Adrenal gland (tissue), 12 donors: ENCODE data around the gene VSTM2B. TPM values are rescaled to one million over a fixed set of nuclear protein-coding genes. Genes with fewer than 3 reads are reported as not detected.

Experiments
- DNase-seq, 7 donors: peaks; one replicate each; pipeline ENCODE4 v3.0.0-alpha.2; 2019 to 2020
- H3K27ac ChIP-seq, 5 donors: fragments of 200-600 bp; sonication (generic) in 4 of 5; 1 replicate in 3 of 5; 2 replicates in 2 of 5; pipeline versions ENCODE4 v1.5.1 to v1.8.0; 2016 to 2020; ENCODE audit warnings: mild to moderate bottlenecking in 1 of 5
- H3K27me3 ChIP-seq: fragments of 200-600 bp; 2 replicates; pipeline ENCODE4 v1.8.0; 2021
- H3K36me3 ChIP-seq, 2 donors: fragments of 200-600 bp; replicated peaks in 1 of 2; 1 replicate in 1 of 2; 2 replicates in 1 of 2; pipeline versions ENCODE4 v1.5.1 to v1.8.0; 2018 to 2022
- H3K4me1 ChIP-seq, 2 donors: fragments of 200-600 bp; replicated peaks in 1 of 2; 1 replicate in 1 of 2; 2 replicates in 1 of 2; pipeline versions ENCODE4 v1.5.1 to v1.8.0; 2018 to 2021
- H3K4me3 ChIP-seq, 4 donors: fragments of 200-600 bp; sonication (generic) in 3 of 4; one replicate each; pipeline ENCODE4 v1.5.1; 2016 to 2018
- H3K9me3 ChIP-seq, 3 donors: fragments of 200-600 bp; sonication (generic) in 1 of 3; replicated peaks in 1 of 3; 1 replicate in 2 of 3; 2 replicates in 1 of 3; pipeline versions ENCODE4 v1.5.1 to v1.8.0; 2016 to 2021
- POLR2A ChIP-seq, 2 donors: fragments of 450-650 bp; IDR thresholded peaks; one replicate each; pipeline ENCODE4 v1.6.1; 2017; ENCODE audit warnings: antibody characterized with exemption in 2 of 2, mild to moderate bottlenecking in 2 of 2, moderate library complexity in 1 of 2
- WGBS, 4 donors: extraction: QIAGEN DNeasy Blood & Tissue Kit in 2 of 4; methylation state at CpG; one replicate each; pipeline versions ENCODE4 v1.1.5 to v1.1.7; 2013 to 2017; 5-methylcytosine and 5-hydroxymethylcytosine counted together
- intact Hi-C, 2 donors: fragments of 100-400 bp; cut with DNase I; formaldehyde crosslinking; loops; one replicate each; pipeline versions ENCODE4 v1.14.1 to v1.15.0; 2022 to 2023
- polyA plus RNA-seq, 3 donors: library from polyadenylated mRNA; stranded (reverse); fragments of 200-250 nt in 2 of 3; fragments of 350-450 nt in 1 of 3; fragmentation: Illumina TruSeq in 1 of 3; extraction: RNeasy Lipid Tissue Mini Kit (QIAGEN cat#74804) in 1 of 3; gene quantifications; one replicate each; pipeline ENCODE4 v1.2.3, GENCODE V29; 2013 to 2014
- total RNA-seq, 9 donors: library from RNA; depleted of rRNA in 4 of 9; stranded (reverse); fragments of >200 nt in 4 of 9; fragments of 120-200 nt in 1 of 9; fragmentation: NEBNext Ultra II Directional in 1 of 9; extraction: Animal tissue kit (Norgen Biotek cat#: 25700) in 1 of 9; gene quantifications; one replicate each; pipeline versions ENCODE4 v1.1.0 to v1.2.4, GENCODE V29; 2013 to 2023
- TF ChIP-seq, protein P1 (sequence below), 6 experiments: fragments of 450-650 bp in 4 of 6; fragments of 200-600 bp in 2 of 6; sonication (generic) in 1 of 6; IDR thresholded peaks; 1 replicate in 5 of 6; 2 replicates in 1 of 6; pipeline versions ENCODE4 v1.5.1 to v1.8.0; 2016 to 2021; ENCODE audit warnings: antibody characterized with exemption in 6 of 6, mild to moderate bottlenecking in 2 of 6, moderate library complexity in 1 of 6
- donor health status: healthy with polysubstance abuse.
- donor health status: Bipolar disorder and iron deficiency.
- donor health status: DM: yes; HTN: yes; CAD: no.
- donor health status: DM: no; HTN: no; CAD: no.
- donor health status: DM: no; HTN: no; CAD: no.
- donor health status: DM: yes; HTN: yes; CAD: no.

Gene VSTM2B
- total and polyA plus RNA-seq, 12 donors = 0.09 to 1.3 (median 0.64) TPM; not detected in 8

DNA sequence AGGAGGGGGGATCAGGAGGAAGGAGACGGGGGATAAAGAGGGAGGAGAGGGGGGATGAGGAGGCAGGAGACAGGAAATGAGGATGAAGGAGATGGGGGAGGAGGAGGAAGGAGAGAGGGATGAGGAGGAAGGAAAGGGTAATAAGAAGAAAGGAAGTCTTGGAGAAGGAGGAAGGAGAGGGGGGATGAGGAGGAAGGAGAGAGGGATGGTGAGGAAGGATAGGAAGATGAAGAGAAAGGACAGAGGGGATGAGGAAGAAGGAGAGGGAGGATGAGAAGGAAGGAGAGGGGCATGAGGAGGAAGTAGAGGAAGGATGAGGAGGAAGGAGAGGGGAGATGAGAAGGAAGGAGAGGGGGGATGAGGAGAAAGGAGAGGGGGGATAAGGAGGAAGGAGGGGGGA, 13.0 kb upstream of the VSTM2B start:
- no peak overlapping the region for H3K27ac ChIP-seq
- TF ChIP-seq, protein P1, sequence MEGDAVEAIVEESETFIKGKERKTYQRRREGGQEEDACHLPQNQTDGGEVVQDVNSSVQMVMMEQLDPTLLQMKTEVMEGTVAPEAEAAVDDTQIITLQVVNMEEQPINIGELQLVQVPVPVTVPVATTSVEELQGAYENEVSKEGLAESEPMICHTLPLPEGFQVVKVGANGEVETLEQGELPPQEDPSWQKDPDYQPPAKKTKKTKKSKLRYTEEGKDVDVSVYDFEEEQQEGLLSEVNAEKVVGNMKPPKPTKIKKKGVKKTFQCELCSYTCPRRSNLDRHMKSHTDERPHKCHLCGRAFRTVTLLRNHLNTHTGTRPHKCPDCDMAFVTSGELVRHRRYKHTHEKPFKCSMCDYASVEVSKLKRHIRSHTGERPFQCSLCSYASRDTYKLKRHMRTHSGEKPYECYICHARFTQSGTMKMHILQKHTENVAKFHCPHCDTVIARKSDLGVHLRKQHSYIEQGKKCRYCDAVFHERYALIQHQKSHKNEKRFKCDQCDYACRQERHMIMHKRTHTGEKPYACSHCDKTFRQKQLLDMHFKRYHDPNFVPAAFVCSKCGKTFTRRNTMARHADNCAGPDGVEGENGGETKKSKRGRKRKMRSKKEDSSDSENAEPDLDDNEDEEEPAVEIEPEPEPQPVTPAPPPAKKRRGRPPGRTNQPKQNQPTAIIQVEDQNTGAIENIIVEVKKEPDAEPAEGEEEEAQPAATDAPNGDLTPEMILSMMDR (IDR thresholded peaks at IDR 0.05) = no peak
- no peak for TF ChIP-seq POLR2A (IDR thresholded peaks at IDR 0.05)
- H3K27me3 ChIP-seq = no peaks in the 10 kb centered on the region
- intact Hi-C loops = no loop called here
- 48 to 83% (median 71%) methylated on average over 1 of the region's 1 CpG for whole genome bisulfite sequencing, 4 donors
- no peak overlapping the region for H3K4me3 ChIP-seq
- no peak for DNase-seq
- no peaks in the 10 kb centered on the region for H3K4me1 ChIP-seq
- no peaks in the 10 kb centered on the region for H3K9me3 ChIP-seq
- H3K36me3 ChIP-seq = no peaks in the 10 kb centered on the region

- intact Hi-C loops = no loop called here
- Histone ChIP-seq H3K4me3 (no peak overlapping the region), H3K27me3 (no peaks in the 10 kb centered on the region), H3K36me3 (no peaks in the 10 kb centered on the region), H3K27ac (no peak overlapping the region), H3K9me3 (no peaks in the 10 kb centered on the region), H3K4me1 (no peaks in the 10 kb centered on the region)
- DNase-seq = no peak
- WGBS, 4 donors = 66 to 71% (median 68%) methylated on average over 8 of the region's 8 CpGs
- no peak for TF ChIP-seq POLR2A (IDR thresholded peaks at IDR 0.05)
- TF ChIP-seq, protein P1 (IDR thresholded peaks at IDR 0.05) = no peak
Measured at GRCh38 chr19:29514525-29515232, 11.1 kb upstream of the VSTM2B start.

DNA sequence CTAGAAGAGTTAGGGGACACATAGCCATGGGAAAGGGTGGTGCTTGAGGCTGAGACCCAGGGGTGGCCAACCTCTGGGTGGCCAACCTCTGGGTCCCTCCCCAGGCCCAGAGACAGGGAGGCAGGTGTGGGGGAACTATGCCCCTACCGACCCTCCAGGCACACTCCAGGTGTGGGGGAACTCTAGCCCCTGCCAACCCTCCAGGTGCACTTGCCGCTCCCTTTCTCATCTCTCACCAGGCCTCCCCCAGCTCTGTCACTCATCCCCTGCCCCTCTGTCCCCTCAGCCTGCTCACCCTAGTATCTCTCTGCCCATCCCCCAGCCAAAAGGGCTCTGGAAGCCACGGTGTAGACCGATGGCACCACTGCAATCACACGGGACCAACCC, 10.6 kb upstream of the VSTM2B start:
- DNase-seq = no peak
- no peaks in the 10 kb centered on the region for H3K27me3 ChIP-seq
- no peaks in the 10 kb centered on the region for H3K36me3 ChIP-seq
- 61 to 70% (median 63%) methylated on average over 4 to 5 of the region's 5 CpGs for WGBS, 4 donors
- intact Hi-C loops = no loop called here
- TF ChIP-seq, protein P1 (IDR thresholded peaks at IDR 0.05) = no peak
- TF ChIP-seq POLR2A (IDR thresholded peaks at IDR 0.05) = no peak
- no peak overlapping the region for H3K4me3 ChIP-seq
- H3K9me3 ChIP-seq = no peaks in the 10 kb centered on the region
- no peaks in the 10 kb centered on the region for H3K4me1 ChIP-seq
- H3K27ac ChIP-seq = no peak overlapping the region

DNA sequence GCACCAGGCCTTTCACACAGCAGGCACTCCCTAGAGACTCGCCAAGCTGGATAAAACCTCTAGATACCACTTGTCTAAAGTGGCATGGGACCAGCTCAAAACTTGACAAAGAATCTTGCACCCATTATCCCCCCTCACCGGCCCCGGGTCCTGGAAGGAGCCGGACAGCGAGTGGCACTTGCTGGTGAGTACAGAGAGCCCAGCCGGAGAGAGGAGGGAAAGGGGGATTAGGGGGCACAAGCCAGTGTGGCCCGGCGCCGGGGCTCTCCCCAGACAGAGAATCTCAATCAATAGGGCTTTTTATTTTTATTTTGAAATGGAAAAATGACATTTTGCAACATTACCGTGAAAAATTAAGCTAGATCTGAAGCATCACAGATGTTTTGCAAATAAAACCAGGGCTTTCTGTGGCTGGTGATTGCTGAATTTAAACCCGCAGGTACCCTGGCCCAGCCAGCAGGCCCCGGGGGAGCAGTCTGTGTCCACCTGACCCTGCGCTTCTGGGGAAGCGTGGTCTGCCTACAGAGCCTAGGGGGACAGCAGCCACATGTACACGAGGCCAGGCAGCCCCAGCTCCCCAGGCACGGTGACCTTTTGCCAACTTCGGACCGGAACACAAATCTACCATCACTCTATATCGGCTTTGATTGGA, 10.0 kb upstream of the VSTM2B start:
- H3K4me1 ChIP-seq = no peaks in the 10 kb centered on the region
- no peaks in the 10 kb centered on the region for H3K27me3 ChIP-seq
- no peaks in the 10 kb centered on the region for H3K36me3 ChIP-seq
- WGBS, 4 donors = 67 to 81% (median 75%) methylated on average over 15 to 19 of the region's 19 CpGs
- TF ChIP-seq, protein P1 (IDR thresholded peaks at IDR 0.05) = no peak
- no peak for TF ChIP-seq POLR2A (IDR thresholded peaks at IDR 0.05)
- H3K9me3 ChIP-seq = no peaks in the 10 kb centered on the region
- DNase-seq = no peak
- no peak overlapping the region for H3K4me3 ChIP-seq
- no peak overlapping the region for H3K27ac ChIP-seq
- intact Hi-C loops = no loop called here
